ENCODE results near the gene HTATIP2. TPM values are rescaled to one million over a fixed set of nuclear protein-coding genes. Genes with fewer than 3 reads are reported as not detected.

HTATIP2 gene
- total RNA-seq, 2 donors from 2014 or later: 75.0 to 82.4 TPM

GRCh38 chr11:20429216-20429615 lies 65.7 kb downstream of the HTATIP2 start:
- no peaks in the 10 kb centered on the region for H3K9me3 Mint-ChIP-seq
- H3K27ac Mint-ChIP-seq: no peak overlapping the region
- peaks cover 5% of the 10 kb centered on the region for H3K4me1 Mint-ChIP-seq (ENCODE audit: low read depth)
- H3K36me3 Mint-ChIP-seq (ENCODE audit: insufficient read depth in 2 of 2): peaks cover 2 to 14% of the 10 kb centered on the region in 2 donors
- H3K27me3 Mint-ChIP-seq (ENCODE audit: low read depth): no peaks in the 10 kb centered on the region
- H3K4me3 Mint-ChIP-seq: no peak overlapping the region
- DNase-seq (no peak), ATAC-seq (replicated peaks in 1 of 2) (no peak)

Other genes starting within 250 kb of the HTATIP2 start
- gene DBX1, start 203.2 kb upstream of the HTATIP2 start, total RNA-seq: not detected
- 10 to 100 TPM; 28.8 to 35.5 TPM for gene PRMT3, start 24.0 kb downstream of the HTATIP2 start, total RNA-seq
- gene SLC6A5, start 235.9 kb downstream of the HTATIP2 start, total RNA-seq: not detected

Measured in activated T-cell treated with anti-CD3 and anti-CD28 coated beads, Interleukin-2, amount 50 U/mL, for 72 hours (primary cell).